ENCODE data around the gene KLK1. TPM values are rescaled to one million over a fixed set of nuclear protein-coding genes. Genes with fewer than 3 reads are reported as not detected.

The KLK1 gene
- total RNA-seq, 1 donor from 2014 or later, result not detected

DNA sequence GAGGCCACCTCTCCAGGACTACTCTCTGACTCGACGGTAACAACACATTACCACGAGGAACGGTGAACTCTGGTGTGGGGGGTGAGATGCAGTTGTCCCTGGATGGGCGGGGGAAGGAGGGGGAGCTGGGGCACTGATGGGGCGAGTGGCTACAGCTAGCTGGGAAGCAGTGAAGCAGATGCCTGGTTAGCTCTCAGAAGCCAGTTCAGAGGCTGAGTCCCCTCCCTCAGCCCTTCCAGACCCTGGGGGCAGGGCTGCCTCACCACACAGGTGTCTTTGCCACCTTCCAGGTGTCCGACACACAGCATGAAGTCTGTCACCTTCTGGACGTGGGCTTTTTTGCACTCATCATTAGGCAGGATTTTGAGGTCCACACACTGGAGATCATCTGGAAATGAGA is 4.0 kb downstream of the KLK1 start:
- Mint-ChIP-seq H3K9me3 (ENCODE audit: low read depth) (no peaks in the 10 kb centered on the region), H3K27ac (ENCODE audit: unreplicated experiment) (no peak overlapping the region), H3K4me3 (ENCODE audit: unreplicated experiment) (no peak overlapping the region)

GRCh38 chr19:50818859-50819472 is 4.6 kb downstream of the KLK1 start:
- H3K4me1 Mint-ChIP-seq (ENCODE audit: low read depth), result peaks cover 13% of the 10 kb centered on the region
- TF ChIP-seq CTCF (IDR thresholded peaks at IDR 0.05), result no peak
- peaks cover 1% of the 10 kb centered on the region for H3K36me3 Mint-ChIP-seq (ENCODE audit: low read depth)
- no peak for DNase-seq (ENCODE audit: low spot score)
- H3K27me3 Mint-ChIP-seq (ENCODE audit: low read depth), result peaks cover 71% of the 10 kb centered on the region
- no peak overlapping the region for H3K27ac Mint-ChIP-seq (ENCODE audit: unreplicated experiment)
- peak overlapping the region; percentile 16 for H3K4me3 Mint-ChIP-seq (ENCODE audit: unreplicated experiment)
- H3K9me3 Mint-ChIP-seq (ENCODE audit: low read depth), result no peaks in the 10 kb centered on the region

More for the DNA sequence above, 4.0 kb downstream of the KLK1 start:
- peaks cover 13% of the 10 kb centered on the region for H3K4me1 Mint-ChIP-seq (ENCODE audit: low read depth)
- peaks cover 1% of the 10 kb centered on the region for H3K36me3 Mint-ChIP-seq (ENCODE audit: low read depth)
- no peak for DNase-seq (ENCODE audit: low spot score)
- no peak for TF ChIP-seq CTCF (IDR thresholded peaks at IDR 0.05)
- peaks cover 70% of the 10 kb centered on the region for H3K27me3 Mint-ChIP-seq (ENCODE audit: low read depth)

DNA sequence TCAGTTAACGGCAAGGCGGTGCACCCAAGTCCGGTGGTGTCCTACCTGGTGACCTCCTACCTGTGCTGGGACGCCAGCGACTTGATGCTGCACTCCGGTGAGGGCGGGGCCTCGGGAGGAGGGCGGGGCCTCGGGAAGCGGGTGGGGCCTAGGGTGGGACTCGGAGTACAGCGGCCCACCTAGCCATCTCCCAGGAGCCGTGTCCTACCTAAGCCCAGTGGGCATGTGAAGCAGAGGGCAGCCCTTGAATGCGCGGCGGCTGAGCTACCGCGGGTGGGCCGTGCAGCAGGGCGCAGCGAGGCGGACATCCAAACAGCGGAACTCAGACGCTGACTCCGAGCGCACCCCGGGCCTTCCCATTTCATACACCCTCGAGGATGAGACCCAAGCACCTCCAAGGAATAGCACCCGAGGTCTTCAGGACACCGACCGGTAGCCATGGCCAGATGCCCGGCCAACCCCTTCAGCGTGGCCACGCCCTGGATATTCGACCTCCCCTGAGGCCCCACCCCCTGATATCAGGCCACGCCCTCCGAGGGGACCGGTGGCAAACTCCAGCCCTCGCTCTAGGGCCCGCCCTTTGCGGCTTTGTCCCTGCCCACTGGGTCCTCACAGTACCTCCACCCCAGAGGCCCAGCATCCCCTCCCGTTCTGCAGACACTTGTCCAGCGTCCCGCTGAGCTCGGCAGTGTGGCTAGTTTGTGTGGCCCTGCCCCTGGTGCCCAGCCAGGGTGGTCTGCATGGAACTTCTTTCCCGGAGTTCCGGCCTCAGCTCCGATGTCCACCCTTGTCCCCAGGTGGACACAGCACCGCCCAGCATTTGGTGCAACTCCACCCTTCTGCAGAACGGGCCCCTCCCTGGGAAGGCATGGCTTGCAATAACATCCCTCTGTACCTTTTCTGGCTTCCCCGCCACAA is 5.4 kb downstream of the KLK1 start:
- TF ChIP-seq CTCF (IDR thresholded peaks at IDR 0.05), result no peak
- no peaks in the 10 kb centered on the region for H3K9me3 Mint-ChIP-seq (ENCODE audit: low read depth)
- peaks cover 70% of the 10 kb centered on the region for H3K27me3 Mint-ChIP-seq (ENCODE audit: low read depth)
- H3K36me3 Mint-ChIP-seq (ENCODE audit: low read depth), result peaks cover 1% of the 10 kb centered on the region
- no peak overlapping the region for H3K27ac Mint-ChIP-seq (ENCODE audit: unreplicated experiment)
- peak overlapping the region; percentile 63 for H3K4me3 Mint-ChIP-seq (ENCODE audit: unreplicated experiment)
- H3K4me1 Mint-ChIP-seq (ENCODE audit: low read depth), result peaks cover 13% of the 10 kb centered on the region
- no peak for DNase-seq (ENCODE audit: low spot score)

DNA sequence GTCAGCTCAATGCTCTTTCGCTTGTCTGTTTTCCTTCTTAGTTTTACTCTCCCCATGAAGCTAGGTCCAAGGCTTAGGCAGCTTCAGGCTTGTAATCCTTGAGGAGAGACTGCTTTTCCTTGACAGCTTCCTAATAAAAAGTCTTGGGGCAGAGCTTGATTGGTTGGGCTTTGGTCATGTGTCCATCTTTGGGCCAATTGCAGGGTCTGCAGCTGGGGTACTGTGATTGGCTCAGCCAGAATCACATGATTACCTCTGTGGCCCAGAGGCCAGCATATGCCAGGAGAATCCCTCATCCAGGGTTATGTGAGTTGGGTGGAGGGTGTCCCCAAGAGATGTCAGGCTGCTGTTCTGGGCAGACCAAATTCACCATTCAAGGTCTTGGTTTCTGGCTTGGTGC is 8.1 kb downstream of the KLK1 start:
- DNase-seq (ENCODE audit: low spot score), result no peak
- H3K27me3 Mint-ChIP-seq (ENCODE audit: low read depth), result peaks cover 48% of the 10 kb centered on the region

More for the DNA sequence above, 8.1 kb downstream of the KLK1 start:
- no peaks in the 10 kb centered on the region for H3K9me3 Mint-ChIP-seq (ENCODE audit: low read depth)
- H3K36me3 Mint-ChIP-seq (ENCODE audit: low read depth), result peaks cover 1% of the 10 kb centered on the region
- H3K27ac Mint-ChIP-seq (ENCODE audit: unreplicated experiment), result no peak overlapping the region
- no peak for TF ChIP-seq CTCF (IDR thresholded peaks at IDR 0.05)
- no peak overlapping the region for H3K4me3 Mint-ChIP-seq (ENCODE audit: unreplicated experiment)
- peaks cover 10% of the 10 kb centered on the region for H3K4me1 Mint-ChIP-seq (ENCODE audit: low read depth)
